ENCODE data around the gene SLC30A2.

The SLC30A2 gene

GRCh38 chr1:26070296-26070962, 24.5 kb upstream of the SLC30A2 start:
- peaks cover 12 to 21% of the 10 kb centered on the region in 2 donors for H3K27me3 ChIP-seq (ENCODE audit: control insufficient read depth in 2 of 2, insufficient read depth in 2 of 2, low read length in 2 of 2)
- H3K9ac ChIP-seq (ENCODE audit: low read depth in 1 of 2, low read length in 2 of 2), result no peak overlapping the region
- H3K4me3 ChIP-seq (ENCODE audit: low read length in 2 of 2), result no peak overlapping the region
- H3K27ac ChIP-seq (ENCODE audit: low read depth in 2 of 2, low read length in 2 of 2), result no peak overlapping the region
- no peaks in the 10 kb centered on the region for H3K9me3 ChIP-seq (ENCODE audit: control insufficient read depth in 2 of 2, low read length in 2 of 2)
- no peaks in the 10 kb centered on the region for H3K36me3 ChIP-seq (ENCODE audit: control insufficient read depth in 2 of 2, insufficient read depth in 2 of 2, low read length in 2 of 2)
- no peaks in the 10 kb centered on the region for H3K4me1 ChIP-seq (ENCODE audit: control insufficient read depth in 2 of 2, insufficient read depth in 2 of 2, low read length in 2 of 2)

GRCh38 chr1:26069941-26070295, 24.0 kb upstream of the SLC30A2 start:
- peaks cover 12 to 19% of the 10 kb centered on the region in 2 donors for H3K27me3 ChIP-seq (ENCODE audit: control insufficient read depth in 2 of 2, insufficient read depth in 2 of 2, low read length in 2 of 2)
- H3K4me1 ChIP-seq (ENCODE audit: control insufficient read depth in 2 of 2, insufficient read depth in 2 of 2, low read length in 2 of 2), result no peaks in the 10 kb centered on the region
- no peak overlapping the region for H3K27ac ChIP-seq (ENCODE audit: low read depth in 2 of 2, low read length in 2 of 2)
- no peaks in the 10 kb centered on the region for H3K36me3 ChIP-seq (ENCODE audit: control insufficient read depth in 2 of 2, insufficient read depth in 2 of 2, low read length in 2 of 2)
- H3K4me3 ChIP-seq (ENCODE audit: low read length in 2 of 2), result no peak overlapping the region
- no peak overlapping the region for H3K9ac ChIP-seq (ENCODE audit: low read depth in 1 of 2, low read length in 2 of 2)
- no peaks in the 10 kb centered on the region for H3K9me3 ChIP-seq (ENCODE audit: control insufficient read depth in 2 of 2, low read length in 2 of 2)

GRCh38 chr1:26067432-26067911, 21.6 kb upstream of the SLC30A2 start, which contains the start of gene TRIM63:
TRIM63 (minus strand) TSS chr1:26067630; CDS start chr1:26067494, 136 bp downstream.
- no peaks in the 10 kb centered on the region for H3K36me3 ChIP-seq (ENCODE audit: control insufficient read depth in 2 of 2, insufficient read depth in 2 of 2, low read length in 2 of 2)
- no peaks in the 10 kb centered on the region for H3K4me1 ChIP-seq (ENCODE audit: control insufficient read depth in 2 of 2, insufficient read depth in 2 of 2, low read length in 2 of 2)
- no peak within 1 kb of the TSS for H3K4me3 ChIP-seq (ENCODE audit: low read length in 2 of 2)
- H3K9ac ChIP-seq (ENCODE audit: low read depth in 1 of 2, low read length in 2 of 2), result no peak within 1 kb of the TSS
- no peak within 1 kb of the TSS for H3K27ac ChIP-seq (ENCODE audit: low read depth in 2 of 2, low read length in 2 of 2)
- H3K9me3 ChIP-seq (ENCODE audit: control insufficient read depth in 2 of 2, low read length in 2 of 2), result no peaks in the 10 kb centered on the region
- H3K27me3 ChIP-seq (ENCODE audit: control insufficient read depth in 2 of 2, insufficient read depth in 2 of 2, low read length in 2 of 2), result peaks cover 7 to 12% of the 10 kb centered on the region in 2 donors

GRCh38 chr1:26066857-26067256, 20.9 kb upstream of the SLC30A2 start:
- H3K4me3 ChIP-seq (ENCODE audit: low read length in 2 of 2), result no peak overlapping the region
- peaks cover 4 to 7% of the 10 kb centered on the region in 2 donors for H3K27me3 ChIP-seq (ENCODE audit: control insufficient read depth in 2 of 2, insufficient read depth in 2 of 2, low read length in 2 of 2)
- H3K9me3 ChIP-seq (ENCODE audit: control insufficient read depth in 2 of 2, low read length in 2 of 2), result no peaks in the 10 kb centered on the region
- no peak overlapping the region for H3K9ac ChIP-seq (ENCODE audit: low read depth in 1 of 2, low read length in 2 of 2)
- no peaks in the 10 kb centered on the region for H3K4me1 ChIP-seq (ENCODE audit: control insufficient read depth in 2 of 2, insufficient read depth in 2 of 2, low read length in 2 of 2)
- H3K36me3 ChIP-seq (ENCODE audit: control insufficient read depth in 2 of 2, insufficient read depth in 2 of 2, low read length in 2 of 2), result no peaks in the 10 kb centered on the region
- no peak overlapping the region for H3K27ac ChIP-seq (ENCODE audit: low read depth in 2 of 2, low read length in 2 of 2)

GRCh38 chr1:26066160-26066559, 20.2 kb upstream of the SLC30A2 start:
- H3K36me3 ChIP-seq (ENCODE audit: control insufficient read depth in 2 of 2, insufficient read depth in 2 of 2, low read length in 2 of 2), result no peaks in the 10 kb centered on the region
- no peak overlapping the region for H3K27ac ChIP-seq (ENCODE audit: low read depth in 2 of 2, low read length in 2 of 2)
- H3K27me3 ChIP-seq (ENCODE audit: control insufficient read depth in 2 of 2, insufficient read depth in 2 of 2, low read length in 2 of 2), result peaks cover 4 to 7% of the 10 kb centered on the region in 2 donors
- no peaks in the 10 kb centered on the region for H3K9me3 ChIP-seq (ENCODE audit: control insufficient read depth in 2 of 2, low read length in 2 of 2)
- H3K4me3 ChIP-seq (ENCODE audit: low read length in 2 of 2), result no peak overlapping the region
- no peak overlapping the region for H3K9ac ChIP-seq (ENCODE audit: low read depth in 1 of 2, low read length in 2 of 2)
- no peaks in the 10 kb centered on the region for H3K4me1 ChIP-seq (ENCODE audit: control insufficient read depth in 2 of 2, insufficient read depth in 2 of 2, low read length in 2 of 2)

GRCh38 chr1:26064553-26064952, 18.6 kb upstream of the SLC30A2 start:
- no peak overlapping the region for H3K9ac ChIP-seq (ENCODE audit: low read depth in 1 of 2, low read length in 2 of 2)
- no peaks in the 10 kb centered on the region for H3K4me1 ChIP-seq (ENCODE audit: control insufficient read depth in 2 of 2, insufficient read depth in 2 of 2, low read length in 2 of 2)
- H3K36me3 ChIP-seq (ENCODE audit: control insufficient read depth in 2 of 2, insufficient read depth in 2 of 2, low read length in 2 of 2), result no peaks in the 10 kb centered on the region
- peaks cover 0 to 3% of the 10 kb centered on the region in 2 donors for H3K27me3 ChIP-seq (ENCODE audit: control insufficient read depth in 2 of 2, insufficient read depth in 2 of 2, low read length in 2 of 2)
- no peak overlapping the region for H3K27ac ChIP-seq (ENCODE audit: low read depth in 2 of 2, low read length in 2 of 2)
- no peaks in the 10 kb centered on the region for H3K9me3 ChIP-seq (ENCODE audit: control insufficient read depth in 2 of 2, low read length in 2 of 2)
- H3K4me3 ChIP-seq (ENCODE audit: low read length in 2 of 2), result no peak overlapping the region

GRCh38 chr1:26060832-26061574, 15.1 kb upstream of the SLC30A2 start:
- H3K9me3 ChIP-seq (ENCODE audit: control insufficient read depth in 2 of 2, low read length in 2 of 2), result no peaks in the 10 kb centered on the region
- no peak overlapping the region for H3K9ac ChIP-seq (ENCODE audit: low read depth in 1 of 2, low read length in 2 of 2)
- peaks cover 0 to 3% of the 10 kb centered on the region in 2 donors for H3K27me3 ChIP-seq (ENCODE audit: control insufficient read depth in 2 of 2, insufficient read depth in 2 of 2, low read length in 2 of 2)
- H3K36me3 ChIP-seq (ENCODE audit: control insufficient read depth in 2 of 2, insufficient read depth in 2 of 2, low read length in 2 of 2), result no peaks in the 10 kb centered on the region
- no peak overlapping the region for H3K27ac ChIP-seq (ENCODE audit: low read depth in 2 of 2, low read length in 2 of 2)
- no peaks in the 10 kb centered on the region for H3K4me1 ChIP-seq (ENCODE audit: control insufficient read depth in 2 of 2, insufficient read depth in 2 of 2, low read length in 2 of 2)
- H3K4me3 ChIP-seq (ENCODE audit: low read length in 2 of 2), result no peak overlapping the region

GRCh38 chr1:26059906-26060305, 14.0 kb upstream of the SLC30A2 start:
- H3K9me3 ChIP-seq (ENCODE audit: control insufficient read depth in 2 of 2, low read length in 2 of 2), result no peaks in the 10 kb centered on the region
- no peaks in the 10 kb centered on the region for H3K4me1 ChIP-seq (ENCODE audit: control insufficient read depth in 2 of 2, insufficient read depth in 2 of 2, low read length in 2 of 2)
- H3K27ac ChIP-seq (ENCODE audit: low read depth in 2 of 2, low read length in 2 of 2), result no peak overlapping the region
- H3K36me3 ChIP-seq (ENCODE audit: control insufficient read depth in 2 of 2, insufficient read depth in 2 of 2, low read length in 2 of 2), result no peaks in the 10 kb centered on the region
- no peak overlapping the region for H3K4me3 ChIP-seq (ENCODE audit: low read length in 2 of 2)
- peaks cover 0 to 3% of the 10 kb centered on the region in 2 donors for H3K27me3 ChIP-seq (ENCODE audit: control insufficient read depth in 2 of 2, insufficient read depth in 2 of 2, low read length in 2 of 2)
- H3K9ac ChIP-seq (ENCODE audit: low read depth in 1 of 2, low read length in 2 of 2), result no peak overlapping the region

GRCh38 chr1:26058052-26058595, 12.2 kb upstream of the SLC30A2 start:
- no peaks in the 10 kb centered on the region for H3K9me3 ChIP-seq (ENCODE audit: control insufficient read depth in 2 of 2, low read length in 2 of 2)
- H3K36me3 ChIP-seq (ENCODE audit: control insufficient read depth in 2 of 2, insufficient read depth in 2 of 2, low read length in 2 of 2), result no peaks in the 10 kb centered on the region
- H3K4me3 ChIP-seq (ENCODE audit: low read length in 2 of 2), result no peak overlapping the region
- peaks cover 0 to 7% of the 10 kb centered on the region in 2 donors for H3K27me3 ChIP-seq (ENCODE audit: control insufficient read depth in 2 of 2, insufficient read depth in 2 of 2, low read length in 2 of 2)
- no peak overlapping the region for H3K9ac ChIP-seq (ENCODE audit: low read depth in 1 of 2, low read length in 2 of 2)
- H3K27ac ChIP-seq (ENCODE audit: low read depth in 2 of 2, low read length in 2 of 2), result no peak overlapping the region
- H3K4me1 ChIP-seq (ENCODE audit: control insufficient read depth in 2 of 2, insufficient read depth in 2 of 2, low read length in 2 of 2), result no peaks in the 10 kb centered on the region

- no peak overlapping the region for H3K4me3 ChIP-seq (ENCODE audit: low read length in 2 of 2)
- H3K36me3 ChIP-seq (ENCODE audit: control insufficient read depth in 2 of 2, insufficient read depth in 2 of 2, low read length in 2 of 2), result no peaks in the 10 kb centered on the region
- no peaks in the 10 kb centered on the region for H3K4me1 ChIP-seq (ENCODE audit: control insufficient read depth in 2 of 2, insufficient read depth in 2 of 2, low read length in 2 of 2)
- no peaks in the 10 kb centered on the region for H3K9me3 ChIP-seq (ENCODE audit: control insufficient read depth in 2 of 2, low read length in 2 of 2)
- peaks cover under 1 to 7% of the 10 kb centered on the region in 2 donors for H3K27me3 ChIP-seq (ENCODE audit: control insufficient read depth in 2 of 2, insufficient read depth in 2 of 2, low read length in 2 of 2)
- no peak overlapping the region for H3K9ac ChIP-seq (ENCODE audit: low read depth in 1 of 2, low read length in 2 of 2)
- no peak overlapping the region for H3K27ac ChIP-seq (ENCODE audit: low read depth in 2 of 2, low read length in 2 of 2)
Observed at GRCh38 chr1:26057189-26057588, 11.3 kb upstream of the SLC30A2 start.
